SH-SY5Y (cell line): ENCODE data around the gene PLA2G2F.

ENCODE experiments used
- GATA2 ChIP-seq: IDR thresholded peaks from 2 replicates; pipeline ENCODE4 v1.6.1; 2011; ENCODE audit warnings: mild to moderate bottlenecking, low read depth, low read length
- GATA3 ChIP-seq: IDR thresholded peaks from 2 replicates; pipeline ENCODE4 v1.6.1; 2011; ENCODE audit warnings: low read depth, mild to moderate bottlenecking, low read length, moderate library complexity

DNA sequence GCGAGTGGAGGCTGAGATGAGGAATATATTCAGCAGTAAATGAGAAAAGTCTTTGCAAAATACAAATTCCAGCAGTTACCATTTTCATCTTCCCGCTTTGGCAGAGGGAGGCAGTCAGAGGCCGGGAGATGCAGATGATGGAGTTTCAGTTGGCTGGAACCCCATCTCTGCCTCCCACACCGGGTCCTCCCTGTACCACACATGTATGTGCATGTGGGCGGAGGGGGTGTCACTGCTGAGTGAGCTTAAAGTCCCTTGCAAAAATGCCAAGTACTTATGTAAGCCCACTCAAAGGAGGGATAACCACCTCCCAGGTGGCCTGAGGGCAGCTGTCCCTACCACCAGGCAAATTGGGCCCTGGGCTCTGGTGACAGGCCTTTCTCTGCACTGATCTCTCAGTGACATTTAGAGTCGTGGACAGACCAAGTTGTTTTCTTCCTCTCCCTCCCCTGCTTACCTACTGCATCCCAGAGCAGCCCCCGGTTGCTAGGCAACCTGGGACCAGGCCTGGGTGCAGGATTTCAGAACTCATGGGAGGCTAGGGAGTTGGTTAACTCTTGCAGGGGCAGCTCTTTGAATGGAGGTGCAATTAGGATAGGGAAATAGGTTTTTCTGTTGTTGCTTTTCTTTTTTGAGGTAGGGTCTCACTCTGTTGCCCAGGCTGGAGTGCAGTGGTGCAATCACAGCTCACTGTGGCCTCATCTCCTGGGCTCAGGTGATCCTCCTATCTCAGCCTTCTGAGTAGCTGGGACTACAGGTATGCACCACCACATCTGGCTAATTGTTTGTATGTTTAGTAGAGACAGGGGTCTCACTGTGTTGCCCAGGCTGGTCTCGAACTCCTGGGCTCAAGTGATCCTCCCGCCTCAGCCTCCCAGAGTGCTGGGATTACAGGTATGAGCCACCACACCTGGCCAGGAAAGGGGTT lies 29.7 kb downstream of the PLA2G2F start:
- no peak for TF ChIP-seq GATA2
- no peak for TF ChIP-seq GATA3
